GM12878 (cell line): ENCODE data around the gene LENG1. TPM values are rescaled to one million over a fixed set of nuclear protein-coding genes. Genes with fewer than 3 reads are reported as not detected.

Experiments
- ATAC-seq: fragments of 200-7000 bp; cut with Tn5 transposase; 3 replicates; pipeline ENCODE4 v1.9.1; 2020; ENCODE audit warnings: mild to moderate bottlenecking, moderate library complexity
- BruUV-seq: library from RNA; stranded (reverse); fragments of 400-500 nt; replicated peaks from 2 replicates; lab custom pipeline; 2021; lab: Mats Ljungman, UMichigan
- CTCF ChIA-PET: fragments of 300-600 bp; sonication (Branson Sonifier 250); formaldehyde crosslinking; extraction: SDS; loops from one replicate; lab custom pipeline; 2021; ENCODE audit warnings: inconsistent platforms; lab: Yijun Ruan, JAX
- POLR2A ChIA-PET: fragments of 350-600 bp; formaldehyde crosslinking; extraction: SDS; loops from one replicate; lab custom pipeline; 2021; ENCODE audit warnings: inconsistent platforms; lab: Charles Lee
- RAD21 ChIA-PET: fragments of 300-600 bp; sonication (Branson Sonifier 250); formaldehyde crosslinking; loops from one replicate; lab custom pipeline; 2023; ENCODE audit warnings: antibody characterized with exemption; ENCODE audit not compliant: unreplicated experiment; lab: Charles Lee
- SMC1A ChIA-PET: fragments of 300-600 bp; sonication (Branson Sonifier 250); formaldehyde crosslinking; loops from one replicate; lab custom pipeline; 2023; ENCODE audit not compliant: unreplicated experiment, uncharacterized antibody; lab: Charles Lee
- DNase-seq: peaks from one replicate; pipeline ENCODE4 v3.0.0-alpha.2; 2011; ENCODE audit warnings: low read depth, low spot score
- FAIRE-seq: peaks from 3 replicates; lab custom pipeline; 2011; peaks lifted over from hg19 to GRCh38; lab: Jason Lieb, UNC
- H2AFZ ChIP-seq: 2 replicates; pipeline ENCODE4 v1.6.0; 2011; ENCODE audit warnings: low read depth, low read length, control low read depth; ENCODE audit not compliant: control insufficient read depth
- H3K27ac ChIP-seq: 2 replicates; pipeline ENCODE4 v1.5.1; 2011; ENCODE audit warnings: control low read depth; ENCODE audit not compliant: control insufficient read depth, insufficient read depth
- H3K27me3 ChIP-seq, 2 experiments: replicated peaks in 1 of 2; 2 replicates each; pipeline versions ENCODE4 v1.6.0 to v1.6.1; 2011; ENCODE audit warnings: low read length in 1 of 2; ENCODE audit not compliant: control insufficient read depth in 2 of 2, insufficient read depth in 2 of 2
- H3K36me3 ChIP-seq, 2 experiments: 2 replicates each; pipeline ENCODE4 v1.5.1; 2011; ENCODE audit warnings: low read length in 1 of 2; ENCODE audit not compliant: control insufficient read depth in 2 of 2, insufficient read depth in 2 of 2
- H3K4me1 ChIP-seq: 2 replicates; pipeline ENCODE4 v1.6.1; 2011; ENCODE audit warnings: mild to moderate bottlenecking, low read length, moderate library complexity, mixed read lengths; ENCODE audit not compliant: control insufficient read depth, insufficient read depth
- H3K4me2 ChIP-seq: 2 replicates; pipeline ENCODE4 v1.6.0; 2011; ENCODE audit warnings: control low read depth; ENCODE audit not compliant: control insufficient read depth, insufficient read depth
- H3K4me3 ChIP-seq: fragments of 200-600 bp; sonication (generic); 2 replicates; pipeline ENCODE4 v1.5.1; 2016
- H3K79me2 ChIP-seq: 2 replicates; pipeline ENCODE4 v1.6.0; 2011; ENCODE audit warnings: low read length; ENCODE audit not compliant: control insufficient read depth, insufficient read depth
- H3K9ac ChIP-seq: 2 replicates; pipeline ENCODE4 v1.8.0; 2011; ENCODE audit warnings: low read length, control low read depth, mixed read lengths; ENCODE audit not compliant: control insufficient read depth, insufficient read depth
- H3K9me3 ChIP-seq: replicated peaks from 3 replicates; pipeline ENCODE4 v1.5.1; 2011; ENCODE audit warnings: mild to moderate bottlenecking, low read length; ENCODE audit not compliant: control insufficient read depth, insufficient read depth
- H4K20me1 ChIP-seq: 2 replicates; pipeline ENCODE4 v1.6.0; 2011; ENCODE audit not compliant: control insufficient read depth, insufficient read depth
- CREB1 ChIP-seq: IDR thresholded peaks from 2 replicates; pipeline ENCODE4 v1.6.1; 2012; ENCODE audit warnings: low read depth, mild to moderate bottlenecking, inconsistent platforms
- IKZF2 ChIP-seq, 2 experiments: fragments of 450-650 bp; IDR thresholded peaks; 2 replicates each; pipeline ENCODE4 v1.6.1; 2017; ENCODE audit warnings: mild to moderate bottlenecking in 2 of 2, moderate library complexity in 2 of 2
- MEF2B ChIP-seq: fragments of 450-650 bp; IDR thresholded peaks from 2 replicates; pipeline ENCODE4 v1.6.1; 2018; ENCODE audit warnings: mild to moderate bottlenecking, moderate library complexity; ENCODE audit not compliant: partially characterized antibody, poor library complexity, severe bottlenecking
- PML ChIP-seq: IDR thresholded peaks from 2 replicates; pipeline ENCODE4 v1.6.1; 2012; ENCODE audit warnings: low read length, inconsistent platforms
- RAD21 ChIP-seq: IDR thresholded peaks from 2 replicates; pipeline ENCODE4 v1.6.1; 2011; ENCODE audit warnings: mild to moderate bottlenecking, low read depth, low read length, moderate library complexity; ENCODE audit not compliant: insufficient read depth
- REST ChIP-seq: IDR thresholded peaks from 2 replicates; pipeline ENCODE4 v1.6.1; 2012; ENCODE audit warnings: mild to moderate bottlenecking, low read depth, low read length
- SMAD1 ChIP-seq: fragments of 450-650 bp; IDR thresholded peaks from 2 replicates; pipeline ENCODE4 v1.6.1; 2018; ENCODE audit warnings: mild to moderate bottlenecking, low read depth; ENCODE audit not compliant: partially characterized antibody
- SMC3 ChIP-seq: IDR thresholded peaks from 2 replicates; pipeline ENCODE4 v1.6.1; 2011; ENCODE audit warnings: low read length, improper control_type of control experiment, borderline replicate concordance
- SREBF1 ChIP-seq: IDR thresholded peaks from 2 replicates; pipeline ENCODE4 v1.6.1; 2012; ENCODE audit warnings: mild to moderate bottlenecking, low read length
- YY1 ChIP-seq: IDR thresholded peaks from 2 replicates; pipeline ENCODE4 v1.6.1; 2011; ENCODE audit warnings: low read depth, mild to moderate bottlenecking, low read length
- ZNF207 ChIP-seq: fragments of 450-650 bp; IDR thresholded peaks from 2 replicates; pipeline ENCODE4 v1.6.1; 2014; ENCODE audit warnings: antibody characterized with exemption, mild to moderate bottlenecking, borderline replicate concordance
- WGBS: methylation state at CpG from one replicate; pipeline ENCODE4 v1.1.6; 2016; ENCODE audit warnings: low lambda C conversion rate; ENCODE audit not compliant: insufficient replicate concordance, insufficient coverage; ENCODE audit errors: missing lambda C conversion rate; 5-methylcytosine and 5-hydroxymethylcytosine counted together
- in situ Hi-C: fragments of 300-500 bp; cut with MboI; formaldehyde crosslinking; loops from 9 replicates; pipeline ENCODE4 v1.14.3; 2018; ENCODE audit warnings: mixed read lengths
- intact Hi-C: fragments of 100-400 bp; cut with micrococcal nuclease; formaldehyde crosslinking; loops from one replicate; pipeline ENCODE4 v1.14.2; 2022; ENCODE audit not compliant: unreplicated experiment
- polyA plus RNA-seq, 11 experiments: library from polyadenylated mRNA; depleted of rRNA in 4 of 11; unstranded in 6 of 11; stranded (reverse) in 5 of 11; fragments of >200 nt; fragmentation: Nextera tagmentation in 4 of 11; fragmentation: Illumina TruSeq in 1 of 11; extraction: Ambion mirVana in 4 of 11; extraction: Trizol in 1 of 11; gene quantifications; 1 replicate in 1 of 11; 2 replicates in 10 of 11; pipeline versions ENCODE4 v1.2.1 to v1.2.3, GENCODE V29; 2011 to 2016; ENCODE audit warnings: inconsistent platforms in 2 of 11, missing spikeins in 2 of 11, low read depth in 1 of 11
- total RNA-seq, 4 experiments: library from RNA; depleted of rRNA in 3 of 4; stranded (reverse); fragments of >200 nt in 3 of 4; fragmentation: Illumina TruSeq in 1 of 4; extraction: Trizol in 1 of 4; gene quantifications; 2 replicates each; pipeline versions ENCODE4 v1.2.1 to v1.2.3, GENCODE V29; 2013 to 2021
- TF ChIP-seq, protein P1 (sequence below): fragments of 450-650 bp; formaldehyde crosslinking; IDR thresholded peaks from 2 replicates; pipeline ENCODE4 v1.5.0; 2022; ENCODE audit warnings: mild to moderate bottlenecking, missing genetic modification characterization

Gene LENG1
- total and polyA plus RNA-seq, 10 of the 15 experiments (the other 5 are each of a cell fraction or from before 2014, with no cell fraction given), result 0.21 to 10.8 (median 5.8) TPM

- ChIA-PET CTCF (interaction anchor here (0.7 to 1.9 kb wide), 6 partner anchors 9 to 222 kb away, joined by 3 to 9 read pairs (median 4); partner anchors contain the start of gene LENG1), SMC1A (no interaction called here), RAD21 (interaction anchor here (1.2 kb wide), 1 partner anchor 99 kb away, joined by 3 read pairs; no protein-coding TSS in a partner anchor), POLR2A (no interaction called here)
- no peak overlapping the region for H3K27ac ChIP-seq
- no TSS peak for BruUV-seq
- WGBS, result 24% methylated on average over 23 of the region's 25 CpGs
- ATAC-seq (peak; percentile 98), DNase-seq (no peak), FAIRE-seq (peak; percentile 76)
- H3K9ac ChIP-seq, result no peak overlapping the region
- H3K4me3 ChIP-seq, result no peak overlapping the region
- no peaks in the 10 kb centered on the region for H3K27me3 ChIP-seq
- peak overlapping the region; percentile 71 for H2AFZ ChIP-seq
- H4K20me1 ChIP-seq, result no peaks in the 10 kb centered on the region
- no peaks in the 10 kb centered on the region; the same call in 2 of the 3 replicates for H3K9me3 ChIP-seq
- peak overlapping the region; percentile 50; the same call in 1 of the 2 replicates for H3K4me2 ChIP-seq
- in situ Hi-C loops (no loop called here), intact Hi-C loops (loop anchor here (1.0 kb wide), 1 partner anchor 63 kb away; no protein-coding TSS in a partner anchor)
- H3K4me1 ChIP-seq, result no peaks in the 10 kb centered on the region
- no peaks in the 10 kb centered on the region for H3K36me3 ChIP-seq
- no peaks in the 10 kb centered on the region for H3K79me2 ChIP-seq
- TF ChIP-seq CREB1 (0 out of 2 replicates have a peak, but pooled peaks have one; percentile 27), PML (no peak), SMAD1 (no peak), YY1 (0 out of 2 replicates have a peak, but pooled peaks have one; percentile 19), MEF2B (peak; percentile 79), IKZF2 (IDR thresholded peaks at IDR 0.05) (0 out of 4 replicates have a peak, but pooled peaks of 1 of the 2 experiments have one; percentile 20), REST (no peak), RAD21 (peak; percentile 66), SREBF1 (no peak), SMC3 (peak; percentile 78), ZNF207 (no peak)
- TF ChIP-seq, protein P1, sequence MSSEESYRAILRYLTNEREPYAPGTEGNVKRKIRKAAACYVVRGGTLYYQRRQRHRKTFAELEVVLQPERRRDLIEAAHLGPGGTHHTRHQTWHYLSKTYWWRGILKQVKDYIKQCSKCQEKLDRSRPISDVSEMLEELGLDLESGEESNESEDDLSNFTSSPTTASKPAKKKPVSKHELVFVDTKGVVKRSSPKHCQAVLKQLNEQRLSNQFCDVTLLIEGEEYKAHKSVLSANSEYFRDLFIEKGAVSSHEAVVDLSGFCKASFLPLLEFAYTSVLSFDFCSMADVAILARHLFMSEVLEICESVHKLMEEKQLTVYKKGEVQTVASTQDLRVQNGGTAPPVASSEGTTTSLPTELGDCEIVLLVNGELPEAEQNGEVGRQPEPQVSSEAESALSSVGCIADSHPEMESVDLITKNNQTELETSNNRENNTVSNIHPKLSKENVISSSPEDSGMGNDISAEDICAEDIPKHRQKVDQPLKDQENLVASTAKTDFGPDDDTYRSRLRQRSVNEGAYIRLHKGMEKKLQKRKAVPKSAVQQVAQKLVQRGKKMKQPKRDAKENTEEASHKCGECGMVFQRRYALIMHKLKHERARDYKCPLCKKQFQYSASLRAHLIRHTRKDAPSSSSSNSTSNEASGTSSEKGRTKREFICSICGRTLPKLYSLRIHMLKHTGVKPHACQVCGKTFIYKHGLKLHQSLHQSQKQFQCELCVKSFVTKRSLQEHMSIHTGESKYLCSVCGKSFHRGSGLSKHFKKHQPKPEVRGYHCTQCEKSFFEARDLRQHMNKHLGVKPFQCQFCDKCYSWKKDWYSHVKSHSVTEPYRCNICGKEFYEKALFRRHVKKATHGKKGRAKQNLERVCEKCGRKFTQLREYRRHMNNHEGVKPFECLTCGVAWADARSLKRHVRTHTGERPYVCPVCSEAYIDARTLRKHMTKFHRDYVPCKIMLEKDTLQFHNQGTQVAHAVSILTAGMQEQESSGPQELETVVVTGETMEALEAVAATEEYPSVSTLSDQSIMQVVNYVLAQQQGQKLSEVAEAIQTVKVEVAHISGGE (CRISPR knock-in tag), result no peak
These were observed 8.8 kb upstream of the LENG1 start for GRCh38 chr19:54168174-54168917.
